HepG2 (cell line): Measurements from ENCODE around the gene ARHGEF39. TPM values are rescaled to one million over a fixed set of nuclear protein-coding genes. Genes with fewer than 3 reads are reported as not detected.

Experiments
- CENPT ChIP-seq: sonication (generic); formaldehyde crosslinking; IDR thresholded peaks from 2 replicates; pipeline ENCODE4 v1.8.0; 2022; ENCODE audit warnings: low read depth, mild to moderate bottlenecking, moderate library complexity, missing genetic modification reagents
- GPN1 ChIP-seq: sonication (generic); formaldehyde crosslinking; IDR thresholded peaks from 2 replicates; pipeline ENCODE4 v1.5.1; 2020; ENCODE audit warnings: missing genetic modification reagents, borderline replicate concordance
- ISX ChIP-seq: sonication (generic); formaldehyde crosslinking; conservative IDR thresholded peaks from 2 replicates; pipeline ENCODE4 v1.5.0; 2020; ENCODE audit warnings: missing genetic modification reagents
- MIER3 ChIP-seq: IDR thresholded peaks from 2 replicates; pipeline ENCODE4 v1.6.1; 2016; ENCODE audit warnings: missing compliant biosample characterization, borderline replicate concordance
- NFKBIZ ChIP-seq: IDR thresholded peaks from 2 replicates; pipeline ENCODE4 v1.6.1; 2018; ENCODE audit warnings: missing genetic modification reagents, missing compliant biosample characterization
- PHB2 ChIP-seq: fragments of 450-650 bp; IDR thresholded peaks from 2 replicates; pipeline ENCODE4 v1.6.1; 2018; ENCODE audit not compliant: partially characterized antibody
- TFDP1 ChIP-seq: IDR thresholded peaks from 2 replicates; pipeline ENCODE4 v1.6.1; 2016; ENCODE audit warnings: missing compliant biosample characterization, missing genetic modification reagents, borderline replicate concordance
- U2AF1 ChIP-seq: fragments of 200-400 bp; formaldehyde crosslinking; optimal IDR thresholded peaks from 2 replicates; pipeline ENCODE3; 2017; ENCODE audit warnings: mild to moderate bottlenecking, low read depth, low read length
- ZNF12 ChIP-seq: sonication (generic); formaldehyde crosslinking; IDR thresholded peaks from 2 replicates; pipeline ENCODE4 v1.5.0; 2020; ENCODE audit warnings: missing genetic modification reagents
- ZNF335 ChIP-seq: sonication (generic); formaldehyde crosslinking; IDR thresholded peaks from 2 replicates; pipeline ENCODE4 v1.4.0; 2020; ENCODE audit warnings: missing genetic modification reagents
- ZNF33A ChIP-seq: sonication (generic); formaldehyde crosslinking; IDR thresholded peaks from 2 replicates; pipeline ENCODE4 v1.5.1; 2020; ENCODE audit warnings: missing genetic modification reagents, mild to moderate bottlenecking, moderate library complexity, borderline replicate concordance
- ZNF407 ChIP-seq: sonication (generic); formaldehyde crosslinking; IDR thresholded peaks from one replicate; pipeline ENCODE4 v1.5.1; 2020; ENCODE audit warnings: mild to moderate bottlenecking, missing genetic modification reagents; ENCODE audit errors: not compliant biosample characterization
- ZNF629 ChIP-seq: sonication (generic); formaldehyde crosslinking; conservative IDR thresholded peaks from 2 replicates; pipeline ENCODE4 v1.5.0; 2020; ENCODE audit warnings: missing genetic modification reagents
- ZNF780A ChIP-seq: sonication (generic); formaldehyde crosslinking; IDR thresholded peaks from 2 replicates; pipeline ENCODE4 v1.8.0; 2022; ENCODE audit warnings: mild to moderate bottlenecking, missing genetic modification reagents, moderate library complexity
- ZNF850 ChIP-seq: sonication (generic); formaldehyde crosslinking; conservative IDR thresholded peaks from 2 replicates; pipeline ENCODE4 v1.9.0; 2021; ENCODE audit warnings: mild to moderate bottlenecking, missing genetic modification reagents
- polyA plus RNA-seq, 8 experiments: library from polyadenylated mRNA; depleted of rRNA in 3 of 8; stranded (reverse) in 7 of 8; unstranded in 1 of 8; fragments of >200 nt; fragmentation: Illumina TruSeq in 4 of 8; extraction: Trizol in 4 of 8; gene quantifications; 2 replicates each; pipeline versions ENCODE4 v1.2.1 to v1.2.3, GENCODE V29; 2011 to 2016; ENCODE audit warnings: low read depth in 4 of 8, missing spikeins in 1 of 8, mixed read lengths in 1 of 8; ENCODE audit not compliant: insufficient read depth in 1 of 8
- total RNA-seq, 5 experiments: library from RNA; depleted of rRNA; stranded (reverse); fragments of >200 nt; fragmentation: Illumina TruSeq; extraction: Trizol; gene quantifications; 2 replicates each; pipeline ENCODE4 v1.2.3, GENCODE V29; 2016; ENCODE audit warnings: low read depth in 1 of 5

The ARHGEF39 gene
- total and polyA plus RNA-seq, 2 of the 13 experiments (the other 11 are each of a cell fraction or from before 2014, with no cell fraction given), result 11.2 to 12.3 TPM

- peak; percentile 85 for TF ChIP-seq ZNF407
- TF ChIP-seq GPN1 (CRISPR knock-in tag), result peak; percentile 53; the same call in 1 of the 2 replicates
- TF ChIP-seq NFKBIZ (CRISPR knock-in tag), result peak; percentile 54; the same call in 1 of the 2 replicates
- TF ChIP-seq TFDP1 (CRISPR knock-in tag), result peak; percentile 99
- peak; percentile 96 for TF ChIP-seq ZNF629 (CRISPR knock-in tag)
- TF ChIP-seq ZNF780A (CRISPR knock-in tag), result peak; percentile 98
- TF ChIP-seq PHB2, result no peak
- no peak for TF ChIP-seq ZNF12 (CRISPR knock-in tag)
- no peak for TF ChIP-seq ZNF33A (CRISPR knock-in tag)
- peak; percentile 58; the same call in 1 of the 2 replicates for TF ChIP-seq CENPT
- peak; percentile 40; the same call in 1 of the 2 replicates for TF ChIP-seq MIER3 (CRISPR knock-in tag)
- TF ChIP-seq U2AF1, result no peak
- TF ChIP-seq ZNF850 (CRISPR knock-in tag), result no peak
- no peak for TF ChIP-seq ZNF335 (CRISPR knock-in tag)
- TF ChIP-seq ISX (CRISPR knock-in tag), result peak; percentile 60; the same call in 1 of the 2 replicates
Observed at GRCh38 chr9:35664531-35665470, at the start of gene ARHGEF39 (continued).
